Renal cortical epithelial cell (primary cell): ENCODE results near the gene ABHD16A. TPM values are rescaled to one million over a fixed set of nuclear protein-coding genes. Genes with fewer than 3 reads are reported as not detected.
A peak's percentile ranks its signal among the peaks of the same experiment; 100 is the strongest.

Source experiments
- DNase-seq: peaks from one replicate; pipeline ENCODE4 v3.0.0-alpha.2; 2011; ENCODE audit warnings: low read depth
- total RNA-seq: library from RNA; depleted of rRNA; stranded (reverse); fragments of >200 nt; gene quantifications from 2 replicates; pipeline ENCODE4 v1.2.3, GENCODE V29; 2014

Gene ABHD16A
- total RNA-seq, 1 donor from 2014 or later, result 56.6 TPM

DNA sequence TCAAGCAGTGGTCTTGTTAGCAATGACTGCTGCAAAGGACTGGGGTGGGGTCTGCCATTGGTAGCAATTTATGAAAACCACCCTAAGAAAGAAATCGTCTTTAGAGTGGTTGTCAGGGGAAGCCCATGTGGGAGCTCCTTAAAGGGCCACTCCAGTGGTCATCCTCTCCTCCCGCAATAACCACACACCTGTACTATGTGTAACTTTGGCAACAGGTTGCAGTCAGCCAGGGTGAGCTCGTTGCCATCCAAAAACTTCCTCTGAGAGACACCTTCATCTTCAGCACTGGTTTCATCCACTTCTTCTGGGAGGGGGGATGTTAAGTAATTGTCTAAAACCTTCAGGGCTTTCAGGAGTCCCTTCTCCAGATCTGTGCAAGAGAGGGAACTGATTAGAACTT lies 28.9 kb upstream of the ABHD16A start:
- no peak for DNase-seq

DNA sequence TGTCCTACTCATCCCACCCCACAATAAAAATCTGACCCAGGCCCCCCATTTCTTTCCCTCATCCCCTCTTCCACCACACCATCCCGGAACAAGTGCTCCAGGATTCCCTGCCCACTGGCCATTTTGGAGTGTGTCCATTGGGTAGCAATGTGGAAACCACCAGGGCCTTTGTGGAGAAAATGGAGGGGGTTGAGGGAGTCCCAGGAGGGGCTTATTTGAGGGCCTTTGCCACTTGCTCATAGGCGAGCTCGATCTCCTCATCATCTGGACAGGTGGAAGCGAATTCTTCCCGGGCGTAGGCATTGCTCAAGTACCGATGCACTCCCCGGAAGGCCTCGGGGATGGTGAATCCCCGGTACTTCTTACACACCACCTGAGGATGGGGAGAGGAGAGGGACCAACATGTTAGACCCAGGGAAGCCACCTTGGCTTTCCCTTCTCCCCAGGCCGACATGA lies 27.5 kb upstream of the ABHD16A start:
- DNase-seq, result no peak

DNA sequence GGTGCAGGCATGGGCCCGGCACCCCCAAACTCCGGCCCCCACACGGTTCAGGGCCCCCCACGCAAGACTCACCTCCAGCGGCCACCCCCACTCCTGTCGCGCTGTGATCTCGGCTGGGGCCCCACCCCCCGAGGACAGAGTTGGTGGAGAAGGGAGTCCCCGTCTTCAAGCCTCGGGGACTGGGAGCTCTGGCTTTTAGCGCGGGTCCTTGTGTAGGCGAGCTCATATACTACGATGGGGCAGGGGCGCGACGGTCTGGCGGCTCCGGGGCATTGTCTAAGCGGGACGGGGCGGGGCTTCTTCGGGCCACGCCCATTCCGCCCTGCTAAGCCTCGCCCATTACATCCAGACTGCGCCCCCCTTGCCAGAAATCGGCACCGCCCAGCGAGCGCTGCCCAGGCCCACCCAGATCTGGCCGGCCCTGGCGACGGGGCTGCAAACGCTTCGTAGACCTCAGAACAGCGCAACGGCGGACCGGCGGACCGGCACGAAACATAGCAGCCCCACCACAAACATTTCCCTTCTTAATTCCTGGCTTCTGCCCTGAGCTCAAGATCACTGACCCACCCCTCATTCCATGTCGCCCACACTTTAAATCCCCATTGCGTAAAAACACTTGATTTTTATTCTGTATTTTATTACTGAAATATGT lies 27.0 kb upstream of the ABHD16A start:
- peak; percentile 40 for DNase-seq

DNA sequence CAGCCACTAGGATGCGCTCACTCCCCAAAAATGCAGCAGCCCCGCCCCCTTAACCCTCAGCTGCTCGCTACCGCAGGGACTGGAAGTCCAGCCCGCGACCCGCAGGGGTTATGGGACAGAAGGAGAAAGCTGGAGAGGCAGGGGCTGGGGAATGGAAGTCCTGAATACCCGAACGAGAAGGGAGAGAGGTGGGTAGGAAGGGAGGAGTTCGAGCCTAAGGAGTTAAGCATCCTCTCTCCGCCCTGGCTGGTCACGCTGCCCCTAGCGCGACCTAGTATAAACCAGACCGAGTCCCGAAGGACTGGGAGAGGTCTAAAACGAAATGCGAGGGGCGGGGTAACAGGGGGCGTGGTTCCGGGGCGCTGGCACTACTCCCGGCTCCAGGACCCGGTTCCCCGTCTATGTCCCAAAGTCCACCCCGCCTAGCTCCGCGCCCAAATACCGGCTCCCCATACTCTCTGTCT lies 26.4 kb upstream of the ABHD16A start:
- peak; percentile 78 for DNase-seq

DNA sequence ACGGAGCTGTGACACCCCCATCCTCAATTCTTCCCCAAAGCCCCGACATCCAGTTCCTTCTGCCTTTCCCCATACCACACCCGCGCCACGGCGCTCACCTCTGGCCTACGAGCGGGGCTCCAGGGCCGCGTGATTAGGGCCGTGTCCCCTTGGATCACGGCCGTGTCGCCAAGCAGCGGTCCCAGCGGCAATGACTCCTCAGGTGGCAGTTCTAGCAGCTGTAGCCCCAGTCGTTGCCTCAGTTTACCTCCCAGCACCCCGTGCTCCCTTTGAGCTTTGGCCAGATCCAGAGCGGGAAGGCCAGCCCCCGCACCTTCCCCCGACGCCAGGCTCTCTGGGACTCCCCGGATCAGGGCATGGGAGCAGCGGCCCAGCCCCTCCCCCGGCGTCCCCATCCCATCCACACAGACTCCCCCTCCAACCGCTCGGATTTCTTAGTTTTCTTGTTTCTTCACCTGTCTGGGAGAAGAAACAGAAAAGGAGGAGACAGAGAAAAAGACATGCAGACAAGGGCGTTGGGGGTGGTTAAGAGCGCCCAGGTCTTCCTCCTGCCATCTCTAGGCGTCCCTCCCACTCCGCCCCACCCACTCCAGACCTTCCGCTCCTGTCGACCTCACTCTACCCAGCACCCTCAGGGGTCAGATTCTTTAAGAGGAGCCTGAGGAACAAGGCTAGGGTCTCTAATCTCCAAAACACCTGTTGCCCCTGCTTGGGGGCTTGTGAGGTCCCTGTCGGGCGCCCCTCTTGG lies 25.8 kb upstream of the ABHD16A start, which contains the start of gene DDAH2:
Gene DDAH2 (minus strand): TSS at position 533 of the 748 bp plus-strand sequence. CDS start 138 bp downstream, at position 395.
- DNase-seq, result no peak

DNA sequence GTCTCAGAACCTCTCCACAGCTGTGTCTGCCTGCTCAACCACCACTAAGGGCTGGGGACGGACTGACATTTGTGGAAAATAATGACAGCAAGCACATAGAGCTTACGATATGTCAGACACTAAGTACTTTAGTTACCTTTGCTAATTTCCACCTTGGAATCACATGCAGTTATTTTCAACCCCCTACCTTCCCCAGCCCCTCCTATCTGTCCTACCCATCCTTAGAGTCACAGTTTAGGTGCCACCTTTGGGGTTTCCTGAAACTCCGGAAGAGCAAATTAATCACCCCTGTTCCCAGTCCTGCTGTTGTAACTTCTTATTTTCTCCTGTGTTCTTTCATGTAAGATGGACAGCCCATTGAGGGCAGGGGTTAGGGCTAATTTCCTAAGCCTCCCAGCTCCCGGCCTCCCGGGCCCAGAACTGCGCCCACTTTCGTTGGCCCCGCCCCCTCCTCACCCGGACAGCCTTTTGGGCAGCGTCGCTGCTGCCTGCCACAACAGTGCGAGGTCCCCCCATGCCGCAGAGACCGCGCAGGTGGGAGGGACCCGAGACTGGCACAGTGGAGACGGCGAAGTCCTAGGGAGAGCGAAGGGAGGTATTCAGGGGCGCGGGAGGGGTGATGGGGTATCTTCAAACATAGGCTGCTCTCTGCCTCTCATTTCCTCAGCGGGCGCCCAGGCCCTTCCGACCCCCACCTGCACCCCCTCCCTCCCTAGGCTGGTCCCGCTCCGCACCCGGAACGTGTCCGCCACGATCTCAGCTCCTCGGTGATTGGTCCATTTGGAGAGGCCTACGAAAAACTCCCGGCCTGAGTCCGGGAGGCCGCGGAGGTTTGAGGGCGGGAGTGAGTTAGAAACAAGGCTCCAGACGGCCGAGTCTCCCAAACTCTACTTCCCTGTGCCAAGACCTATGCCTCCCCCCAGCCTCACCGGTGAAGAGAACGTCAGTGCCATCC lies 24.9 kb upstream of the ABHD16A start:
- DNase-seq, result no peak

DNA sequence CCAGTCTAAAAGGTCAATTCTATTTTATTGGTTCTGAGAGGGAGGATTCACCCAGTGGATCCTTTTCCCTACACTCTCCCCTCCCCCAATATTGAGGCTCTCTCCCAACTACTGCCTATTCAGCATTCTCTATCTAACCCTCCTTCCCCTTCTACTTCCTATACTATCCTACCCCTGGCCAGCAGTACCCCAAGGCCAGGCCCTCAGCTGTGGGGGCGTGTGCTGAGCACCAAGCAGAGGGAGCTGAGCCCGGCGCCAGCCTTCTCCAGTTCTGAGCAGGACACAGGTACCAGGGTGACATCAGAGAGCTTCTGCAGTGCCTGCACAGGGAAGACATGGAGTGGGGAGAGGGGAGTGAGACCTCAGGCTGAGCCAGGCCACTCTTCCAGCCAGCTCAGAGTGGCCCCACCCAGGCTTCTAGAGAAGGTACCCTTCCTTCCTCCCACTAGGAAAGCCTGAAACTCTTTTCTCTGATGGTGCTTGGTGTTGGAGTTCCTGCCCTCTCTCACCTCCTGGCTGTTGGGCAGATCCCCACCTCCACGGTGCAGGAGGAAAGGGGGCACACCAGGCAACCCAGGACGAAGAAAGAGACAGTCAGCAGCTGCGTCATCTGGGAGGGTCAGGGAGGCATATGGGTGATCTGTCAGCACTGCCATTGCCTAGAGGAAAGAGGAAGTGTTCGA lies 24.1 kb upstream of the ABHD16A start:
- no peak for DNase-seq

DNA sequence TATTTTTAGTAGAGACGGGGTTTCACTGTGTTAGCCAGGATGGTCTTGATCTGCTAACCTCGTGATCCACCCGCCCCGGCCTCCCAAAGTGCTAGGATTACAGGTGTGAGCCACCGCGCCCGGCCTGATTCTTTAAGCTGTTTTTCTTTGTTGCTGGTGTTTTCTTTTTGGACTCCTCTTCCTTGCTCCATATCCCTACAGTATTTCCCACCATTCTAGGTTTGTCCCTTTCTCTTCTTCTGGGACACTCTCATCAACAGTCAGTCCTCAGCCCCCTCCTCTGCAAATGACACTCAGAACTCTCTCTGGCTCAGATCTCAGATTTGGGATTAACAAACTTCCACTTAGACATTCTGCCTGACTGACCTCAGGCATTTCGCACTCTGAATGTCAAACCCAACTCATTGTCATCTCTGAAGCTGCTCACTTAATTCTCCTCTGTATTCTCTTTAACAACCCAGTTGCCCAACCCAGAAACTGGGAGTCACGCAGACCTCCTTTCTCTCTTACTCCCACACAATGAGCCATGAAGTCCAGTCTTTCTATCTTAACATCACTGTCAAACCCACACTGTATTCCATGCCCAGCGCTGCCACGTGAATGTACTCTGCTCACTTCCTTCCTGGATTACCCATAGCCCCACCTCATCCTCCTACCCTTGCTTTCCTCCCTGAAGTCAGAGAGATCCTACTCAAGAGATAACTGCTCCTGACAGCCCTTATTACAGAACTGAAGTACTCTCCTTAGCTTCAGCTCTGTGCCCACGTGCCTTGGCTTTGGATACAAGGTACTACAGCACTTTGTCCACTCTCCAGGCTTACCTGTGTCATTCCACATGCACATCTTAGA lies 22.6 kb upstream of the ABHD16A start:
- no peak for DNase-seq

DNA sequence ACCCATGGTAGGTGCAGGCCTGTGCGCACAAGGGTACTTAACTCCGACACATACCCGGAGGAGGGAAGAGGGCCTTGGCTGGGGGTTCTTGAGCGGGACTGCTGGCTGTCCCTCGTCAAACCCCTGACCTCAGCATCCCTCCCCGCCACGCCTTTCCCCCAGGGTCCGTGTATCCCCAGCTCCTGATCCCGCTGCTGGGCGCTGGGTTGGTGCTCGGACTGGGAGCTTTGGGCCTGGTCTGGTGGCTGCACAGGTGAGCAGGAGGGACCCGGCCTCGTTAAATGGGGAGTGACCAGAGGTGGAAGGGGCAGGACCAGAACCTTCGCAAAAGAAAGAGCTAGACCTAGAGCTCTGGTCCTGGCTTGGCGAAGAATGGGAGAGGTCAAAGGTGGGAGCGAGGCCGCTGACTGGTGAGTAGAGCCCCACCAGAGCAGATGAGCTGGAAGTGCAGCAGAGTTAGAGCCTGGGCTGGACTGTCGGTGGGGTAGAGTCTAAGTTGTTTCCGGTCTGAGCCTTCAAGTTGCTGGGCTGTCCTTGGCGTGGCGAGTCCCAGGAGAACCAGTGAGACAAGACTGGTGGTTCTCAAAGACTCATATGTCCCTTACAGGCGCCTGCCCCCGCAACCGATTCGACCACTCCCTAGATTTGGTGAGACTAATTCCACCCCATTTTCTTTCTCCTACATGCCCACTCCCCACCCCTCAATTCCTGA lies 21.0 kb upstream of the ABHD16A start:
- no peak for DNase-seq

DNA sequence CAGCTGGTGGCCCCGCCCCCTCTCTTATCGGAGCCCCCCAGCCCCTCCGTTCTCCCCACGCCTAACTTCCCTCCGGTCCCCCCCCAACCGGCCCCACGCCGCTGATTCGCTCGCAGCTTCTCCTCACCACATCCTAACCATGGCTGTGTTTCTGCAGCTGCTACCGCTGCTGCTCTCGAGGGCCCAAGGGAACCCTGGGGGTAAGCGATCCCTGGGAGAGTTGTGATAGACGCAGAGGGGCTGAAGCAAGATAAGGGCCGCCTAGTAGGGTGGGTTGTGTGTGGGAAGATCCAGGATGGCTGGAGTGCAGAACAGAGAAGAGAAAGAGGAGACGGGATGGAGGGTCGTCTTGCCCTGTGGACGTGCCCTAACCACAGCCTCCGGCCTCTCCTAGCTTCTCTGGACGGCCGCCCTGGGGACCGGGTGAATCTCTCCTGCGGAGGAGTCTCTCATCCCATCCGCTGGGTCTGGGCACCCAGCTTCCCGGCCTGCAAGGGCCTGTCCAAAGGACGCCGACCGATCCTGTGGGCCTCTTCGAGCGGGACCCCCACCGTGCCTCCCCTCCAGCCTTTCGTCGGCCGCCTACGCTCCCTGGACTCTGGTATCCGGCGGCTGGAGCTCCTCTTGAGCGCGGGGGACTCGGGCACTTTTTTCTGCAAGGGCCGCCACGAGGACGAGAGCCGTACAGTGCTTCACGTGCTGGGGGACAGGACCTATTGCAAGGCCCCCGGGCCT lies 20.3 kb upstream of the ABHD16A start, which contains the start of gene MPIG6B:
Gene MPIG6B (plus strand): TSS at position 129 of the 735 bp plus-strand sequence. CDS start 11 bp downstream, at position 140.
- DNase-seq, result no peak

DNA sequence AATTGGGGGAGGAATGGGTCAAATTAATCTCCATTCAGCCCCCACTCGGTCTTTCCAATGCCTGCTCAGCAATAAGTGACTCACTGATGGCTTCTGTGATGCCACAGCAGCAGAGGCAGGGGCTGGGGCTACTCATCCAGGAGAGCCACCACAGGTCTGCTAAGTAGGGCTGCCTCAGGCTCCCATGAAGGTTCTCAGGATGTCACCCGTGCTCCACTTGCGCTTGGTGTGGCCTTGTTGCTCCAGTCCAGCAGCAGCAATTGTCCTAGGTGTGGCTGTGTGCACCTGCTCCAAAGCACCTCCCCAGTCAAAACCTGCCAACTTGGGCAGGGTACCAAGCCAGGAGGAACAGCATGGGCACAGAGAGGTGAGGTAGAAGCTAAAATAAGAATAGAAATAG lies 19.0 kb upstream of the ABHD16A start:
- DNase-seq, result no peak

DNA sequence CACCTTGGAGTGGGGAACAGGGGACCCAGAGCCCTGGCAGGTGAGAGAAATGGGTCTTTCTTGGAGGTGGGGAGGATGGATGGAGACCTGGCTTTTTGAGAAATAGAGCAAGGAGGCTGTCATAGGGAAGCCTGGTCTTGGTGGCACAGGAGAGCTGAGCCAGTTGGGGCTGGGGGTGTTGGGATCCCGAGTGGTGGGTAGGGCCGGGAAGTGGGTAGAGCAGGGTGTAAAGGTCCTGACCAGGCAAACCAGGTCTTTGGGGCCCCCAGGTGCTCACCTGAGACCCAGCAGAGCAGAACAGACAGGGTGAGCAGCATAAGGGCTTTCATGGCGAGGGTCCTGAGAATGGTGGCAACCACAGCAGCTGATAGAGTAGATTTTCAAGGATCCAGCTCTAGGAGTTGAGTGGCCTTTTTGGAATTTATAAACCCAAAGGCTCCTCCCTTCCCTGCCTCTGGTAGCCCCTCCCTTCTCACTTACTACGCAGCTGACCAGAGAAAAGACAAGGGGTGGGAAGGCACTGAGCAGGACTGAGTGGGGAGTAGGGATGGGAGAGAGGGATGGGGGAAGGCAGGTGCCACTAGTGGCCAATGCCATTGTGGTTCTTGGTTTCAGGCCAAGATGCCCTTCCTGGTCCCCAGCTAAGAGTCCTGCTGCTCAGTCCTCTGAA lies 18.4 kb upstream of the ABHD16A start, which contains the start of gene LY6G6C:
Gene LY6G6C (minus strand): TSS at position 396 of the 670 bp plus-strand sequence. CDS start 67 bp downstream, at position 329.
- DNase-seq, result no peak

DNA sequence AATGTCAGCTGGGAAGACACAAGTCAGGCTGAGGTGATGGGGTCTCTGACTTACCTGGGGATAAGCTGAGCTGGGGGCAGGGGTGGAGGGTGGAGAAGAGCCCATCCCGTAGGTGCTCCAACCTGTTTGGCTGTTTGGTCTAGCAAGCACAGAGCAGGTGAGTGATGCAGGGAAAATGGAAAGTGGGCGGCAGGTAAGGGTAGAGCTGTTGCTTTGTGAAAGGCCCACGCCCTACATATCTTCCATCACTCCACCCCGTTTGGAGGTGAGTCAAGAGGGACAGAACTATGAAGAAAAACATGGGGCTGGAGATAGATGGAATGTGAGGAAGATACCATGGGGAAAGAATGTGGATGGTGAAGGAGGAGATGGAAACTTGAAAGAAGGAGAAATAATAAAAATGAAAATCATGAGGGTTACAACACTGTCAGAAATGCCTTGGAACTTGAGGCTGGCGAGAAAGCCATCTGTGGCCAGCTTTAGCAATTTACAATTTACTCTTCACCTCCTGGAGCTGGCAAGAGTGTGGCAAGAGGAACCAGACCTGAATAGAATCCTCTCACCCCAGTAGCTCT lies 17.2 kb upstream of the ABHD16A start:
- no peak for DNase-seq

DNA sequence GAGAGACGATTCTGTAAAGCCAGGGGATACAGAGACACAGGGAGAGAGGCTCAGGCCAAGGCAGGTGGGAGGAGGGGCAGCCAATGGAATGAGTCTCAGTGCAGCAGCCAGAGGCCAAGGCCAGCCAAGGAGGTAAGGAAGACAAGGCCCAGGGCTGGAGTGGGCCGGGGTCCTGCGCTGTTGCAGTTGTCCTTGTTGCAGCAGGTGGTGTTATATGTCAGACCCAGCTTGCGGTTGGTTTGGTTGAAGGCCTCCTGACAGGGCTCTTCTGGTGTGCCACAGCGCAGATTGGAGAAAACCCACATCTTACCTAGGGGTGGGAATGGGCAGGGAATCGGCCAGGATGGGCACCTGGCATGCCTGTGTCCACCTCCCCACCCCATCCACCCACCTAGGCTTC lies 15.9 kb upstream of the ABHD16A start:
- DNase-seq, result no peak

DNA sequence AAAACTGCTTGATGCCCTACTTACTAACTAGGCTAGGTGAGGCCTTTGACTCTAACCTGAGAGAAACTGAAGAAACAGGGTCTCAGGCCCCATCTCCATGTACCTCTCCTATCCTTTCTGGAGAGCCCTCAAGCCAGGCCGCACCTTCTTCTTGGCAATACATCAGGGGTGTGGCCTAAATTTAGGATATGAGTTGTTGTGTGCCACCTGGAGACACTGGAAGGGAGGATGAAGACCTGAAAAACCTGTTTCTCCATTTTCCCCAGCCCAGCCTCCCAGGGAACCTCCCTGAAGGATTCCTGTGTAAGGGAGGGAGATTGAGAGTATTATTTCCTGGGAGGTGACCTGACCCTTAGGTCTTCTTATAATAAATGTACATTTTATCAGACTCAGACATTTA lies 15.1 kb upstream of the ABHD16A start:
- no peak for DNase-seq

DNA sequence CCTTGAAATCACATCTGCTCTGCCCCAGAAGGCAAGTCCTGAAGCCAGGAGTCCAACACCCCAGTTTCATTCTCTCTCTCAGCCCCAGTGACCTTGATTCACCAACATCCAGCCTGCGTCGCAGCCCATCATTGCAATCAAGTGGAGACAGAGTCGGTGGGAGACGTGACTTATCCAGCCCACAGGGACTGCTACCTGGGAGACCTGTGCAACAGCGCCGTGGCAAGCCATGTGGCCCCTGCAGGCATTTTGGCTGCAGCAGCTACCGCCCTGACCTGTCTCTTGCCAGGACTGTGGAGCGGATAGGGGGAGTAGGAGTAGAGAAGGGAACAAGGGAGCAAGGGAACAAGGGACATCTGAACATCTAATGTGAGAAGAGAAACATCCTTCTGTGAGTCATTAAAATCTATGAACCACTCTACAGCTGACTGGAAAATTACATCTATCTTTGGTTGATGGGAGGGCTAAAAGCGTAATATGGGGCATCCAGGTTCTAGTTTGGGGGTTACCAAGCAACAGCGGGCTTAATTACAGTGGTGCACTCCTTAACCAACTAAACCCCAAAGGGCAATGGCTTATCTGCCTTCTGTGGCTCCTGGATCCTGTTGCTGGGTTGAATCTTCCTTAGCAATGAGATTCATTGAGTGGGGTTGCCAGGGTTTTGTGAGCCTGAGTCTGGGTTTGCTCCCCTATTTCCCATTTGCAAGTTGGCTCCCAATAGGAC lies 14.5 kb upstream of the ABHD16A start:
- no peak for DNase-seq
